Right ventricle myocardium superior (tissue), 1 donor: ENCODE data around the gene OR52N4. TPM values are rescaled to one million over a fixed set of nuclear protein-coding genes. Genes with fewer than 3 reads are reported as not detected.
"Not testable (repeated sequence)": the region's sequence is repeated elsewhere in the genome, so short reads cannot be mapped to it uniquely, and the experiment has no call there.

Source experiments
- ATAC-seq: fragments of 200-7000 bp; cut with Tn5 transposase; one replicate; pipeline ENCODE4 v1.9.1; 2020; ENCODE audit warnings: mild to moderate bottlenecking; ENCODE audit not compliant: poor library complexity
- DNase-seq: peaks from one replicate; pipeline ENCODE4 v3.0.0-alpha.2; 2020
- intact Hi-C: fragments of 100-400 bp; cut with DNase I; formaldehyde crosslinking; loops from one replicate; pipeline ENCODE4 v1.11.2; 2022
- long read RNA-seq: library from polyadenylated mRNA; unstranded; transcript quantifications from one replicate; pipeline ENCODE4 v2.0.0, GENCODE V29; 2021
- total RNA-seq: library from RNA; stranded (reverse); fragmentation: NEBNext Ultra II Directional; extraction: Animal tissue kit (Norgen Biotek cat#: 25700); gene quantifications from one replicate; pipeline ENCODE4 v1.2.1, GENCODE V29; 2021
- donor health status: DM: no; HTN: yes; CAD: no; lungs with severe emphysema.

The OR52N4 gene
- not detected for total RNA-seq
- long read RNA-seq: 0 reads

DNA sequence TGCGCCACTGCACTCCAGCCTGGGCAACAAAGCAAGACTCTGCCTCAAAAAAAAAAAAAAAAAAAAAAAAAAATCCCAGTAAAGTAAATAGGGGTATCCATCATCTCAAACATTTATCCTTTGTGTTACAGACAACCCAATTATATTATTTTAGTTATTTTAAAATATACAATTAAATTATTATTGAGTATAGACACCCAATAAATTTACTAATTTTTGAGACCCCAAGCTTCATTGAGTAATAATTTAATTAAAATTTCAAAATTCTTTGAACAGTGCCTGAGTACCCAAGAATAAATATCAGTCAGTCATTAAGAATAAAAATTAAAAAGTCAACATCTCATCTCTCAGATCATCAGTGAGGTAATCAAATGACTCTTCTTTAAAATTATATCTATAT is at the start of gene OR52N4:
OR52N4 (plus strand) TSS at position 301 of the 400 bp plus-strand sequence. CDS start 498 bp downstream, outside the sequence.
- DNase-seq (no peak), ATAC-seq (no peak)
- intact Hi-C loops: no loop called here

DNA sequence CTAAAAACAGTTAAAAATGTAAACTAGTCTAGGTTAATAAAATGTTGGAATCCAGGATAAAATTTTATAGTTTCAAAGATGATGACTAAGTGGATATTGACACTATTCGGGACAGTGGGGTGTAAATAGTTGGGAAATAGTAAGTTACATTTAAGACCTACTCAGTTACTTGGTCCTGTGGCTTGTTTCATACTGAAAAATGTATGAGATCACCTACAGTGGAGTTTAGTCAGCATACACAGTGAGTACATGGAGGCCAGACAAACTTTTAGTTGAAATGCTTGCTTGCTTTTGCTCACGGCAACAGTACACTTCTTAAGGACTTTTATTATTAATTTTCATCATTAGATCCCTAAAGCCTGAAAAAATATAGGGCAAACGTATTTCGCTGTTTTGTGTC is 48.4 kb upstream of the OR52N4 start:
- DNase-seq (no peak), ATAC-seq (no peak)
- intact Hi-C loops: no loop called here

DNA sequence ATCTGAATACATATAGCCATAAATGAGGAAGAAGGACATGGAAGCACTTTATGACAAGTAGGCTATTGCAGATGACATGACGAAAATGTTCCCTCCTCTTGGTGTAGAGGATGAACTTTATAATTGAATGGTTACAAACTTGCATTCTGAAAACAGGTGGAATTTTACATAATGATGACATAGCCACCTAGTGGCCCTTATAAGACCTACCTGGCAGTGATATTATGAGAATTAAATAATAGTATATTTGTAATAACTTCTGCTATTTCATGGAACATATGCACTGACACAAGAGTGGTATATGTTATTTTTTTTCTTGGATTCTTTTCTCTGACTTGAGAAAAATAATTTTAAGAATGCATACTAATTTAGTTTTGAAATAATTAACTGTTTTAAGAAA is 41.5 kb upstream of the OR52N4 start:
- intact Hi-C loops: no loop called here
- ATAC-seq (no peak), DNase-seq (no peak)

DNA sequence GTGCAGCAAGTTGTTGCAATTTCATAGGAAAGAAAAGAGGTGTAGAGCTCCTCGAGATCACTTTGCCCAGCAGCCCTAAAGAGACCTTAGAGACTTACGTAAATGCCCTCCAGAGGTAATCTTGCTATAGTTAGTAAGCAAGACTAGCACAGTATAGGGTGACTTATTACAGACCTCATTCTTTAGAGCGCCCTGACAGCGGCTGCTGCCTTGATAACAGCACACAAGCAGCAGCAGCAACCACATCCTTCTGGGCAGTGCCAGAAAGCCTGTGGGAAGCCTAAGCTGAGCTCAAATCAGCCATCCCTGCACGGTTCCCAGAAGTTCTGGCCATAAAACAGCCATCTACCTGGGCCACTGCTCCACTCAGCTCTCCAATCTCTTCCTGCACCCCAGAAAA is 40.3 kb upstream of the OR52N4 start:
- DNase-seq (no peak), ATAC-seq (no peak)
- intact Hi-C loops: no loop called here

DNA sequence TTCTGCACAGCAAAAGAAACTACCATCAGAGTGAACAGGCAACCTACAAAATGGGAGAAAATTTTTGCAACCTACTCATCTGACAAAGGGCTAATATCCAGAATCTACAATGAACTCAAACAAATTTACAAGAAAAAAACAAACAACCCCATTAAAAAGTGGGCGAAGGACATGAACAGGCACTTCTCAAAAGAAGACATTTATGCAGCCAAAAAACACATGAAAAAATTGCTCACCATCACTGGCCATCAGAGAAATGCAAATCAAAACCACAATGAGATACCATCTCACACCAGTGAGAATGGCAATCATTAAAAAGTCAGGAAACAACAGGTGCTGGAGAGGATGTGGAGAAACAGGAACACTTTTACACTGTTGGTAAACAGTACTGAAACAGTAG is 37.5 kb upstream of the OR52N4 start:
- intact Hi-C loops, ATAC-seq, DNase-seq: not testable (repeated sequence)

DNA sequence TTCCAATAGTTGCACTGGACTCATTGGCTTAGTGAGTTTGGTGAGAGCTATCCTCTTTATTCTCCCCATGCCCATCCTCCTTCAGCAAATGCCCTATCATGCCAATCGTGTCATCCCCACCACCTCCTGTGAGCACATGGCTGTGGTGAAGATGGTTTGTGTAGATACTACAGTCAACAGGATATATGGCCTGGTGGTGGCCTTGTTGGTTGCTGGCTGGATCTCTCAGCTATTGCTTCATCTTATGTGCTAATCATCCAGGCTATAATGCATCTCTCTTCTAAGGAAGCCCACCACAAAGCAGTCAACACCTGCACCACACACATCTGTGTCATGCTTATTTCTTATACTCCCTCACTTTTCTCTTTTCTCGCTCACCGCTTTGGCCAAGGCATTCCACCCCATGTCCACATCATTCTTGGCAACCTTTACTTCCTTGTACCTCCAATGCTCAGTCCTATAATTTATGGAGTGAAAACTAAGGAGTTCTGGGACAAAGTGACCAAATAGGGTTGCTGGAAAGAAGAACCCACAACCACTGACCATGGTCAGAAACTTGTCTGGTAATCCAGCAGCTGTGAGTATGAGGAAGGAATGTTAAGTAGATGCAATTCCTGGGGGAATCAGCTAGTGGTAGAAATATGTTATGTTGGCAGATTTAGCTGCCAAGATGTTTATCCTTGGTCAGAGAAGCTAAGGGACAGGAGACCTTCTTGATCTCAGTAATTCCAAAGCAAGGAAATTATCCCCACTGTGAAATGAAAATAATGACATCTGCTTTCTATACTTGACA is 34.1 kb upstream of the OR52N4 start:
- intact Hi-C loops: no loop called here
- no peak for ATAC-seq
- DNase-seq: no peak

DNA sequence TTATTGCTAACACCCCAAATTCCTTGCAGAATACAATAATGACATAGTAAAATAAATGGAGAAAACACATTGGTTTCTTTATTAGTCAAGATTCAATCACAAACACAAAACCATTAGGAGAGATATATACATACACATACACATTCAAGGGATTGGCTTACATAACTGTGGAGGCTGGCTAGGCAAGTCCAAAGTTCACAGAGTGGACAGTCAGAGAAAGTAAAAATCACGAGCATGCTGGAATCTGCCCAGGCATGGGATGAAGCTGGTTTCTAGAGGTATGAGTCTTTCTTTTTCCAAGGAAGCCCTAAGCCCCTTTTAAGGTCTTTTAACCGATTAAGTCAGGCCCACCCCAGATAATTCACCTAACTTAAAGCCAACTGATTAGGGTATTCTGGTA is 31.4 kb upstream of the OR52N4 start:
- intact Hi-C loops: no loop called here
- ATAC-seq (no peak), DNase-seq (no peak)

DNA sequence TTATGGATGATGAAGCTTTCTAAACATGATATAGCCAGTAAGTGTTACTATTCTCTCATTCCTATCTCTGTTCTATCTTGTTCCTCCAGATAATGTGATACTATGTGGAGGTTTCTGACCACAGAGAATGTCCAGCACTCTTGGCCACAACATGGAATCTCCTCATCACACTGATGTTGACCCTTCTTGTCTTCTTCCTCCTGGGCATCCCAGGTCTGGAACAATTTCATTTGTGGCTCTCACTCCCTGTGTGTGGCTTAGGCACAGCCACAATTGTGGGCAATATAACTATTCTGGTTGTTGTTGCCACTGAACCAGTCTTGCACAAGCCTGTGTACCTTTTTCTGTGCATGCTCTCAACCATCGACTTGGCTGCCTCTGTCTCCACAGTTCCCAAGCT is 27.7 kb upstream of the OR52N4 start:
- intact Hi-C loops: no loop called here
- ATAC-seq (no peak), DNase-seq (no peak)

DNA sequence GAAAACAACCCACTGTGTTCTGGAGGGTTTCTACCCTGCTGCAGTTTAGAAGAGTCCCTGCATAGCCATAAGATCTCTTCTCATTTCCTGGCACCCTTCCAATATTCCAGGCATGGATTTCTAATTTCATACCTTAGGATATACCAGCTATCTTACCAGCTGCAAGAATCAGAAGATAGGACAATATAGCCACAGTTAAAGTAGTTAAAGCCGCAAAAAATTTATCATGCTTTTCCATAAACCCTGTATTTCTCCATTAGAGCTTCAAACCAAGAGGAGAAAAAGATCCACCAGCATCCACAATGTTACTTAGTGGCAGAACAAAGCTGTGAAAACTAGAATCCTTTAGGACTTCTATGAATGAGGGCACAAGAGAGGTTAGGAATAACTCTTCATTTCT is 26.4 kb upstream of the OR52N4 start:
- ATAC-seq (no peak), DNase-seq (no peak)
- intact Hi-C loops: no loop called here

DNA sequence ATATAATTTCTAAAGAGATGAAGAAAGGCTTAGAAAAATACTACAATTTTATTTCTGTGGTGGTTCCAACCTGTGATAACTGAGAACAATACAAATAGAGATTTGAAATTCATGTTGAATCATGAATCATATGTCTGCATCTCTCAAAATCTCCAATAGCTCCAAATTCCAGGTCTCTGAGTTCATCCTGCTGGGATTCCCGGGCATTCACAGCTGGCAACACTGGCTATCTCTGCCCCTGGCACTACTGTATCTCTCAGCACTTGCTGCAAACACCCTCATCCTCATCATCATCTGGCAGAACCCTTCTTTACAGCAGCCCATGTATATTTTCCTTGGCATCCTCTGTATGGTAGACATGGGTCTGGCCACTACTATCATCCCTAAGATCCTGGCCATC is 17.6 kb upstream of the OR52N4 start, which contains the start of gene OR56B1:
OR56B1 (plus strand) TSS at position 53 of the 400 bp plus-strand sequence; CDS start at position 122, 69 bp downstream.
- ATAC-seq: no peak
- no peak for DNase-seq
- intact Hi-C loops: no loop called here

DNA sequence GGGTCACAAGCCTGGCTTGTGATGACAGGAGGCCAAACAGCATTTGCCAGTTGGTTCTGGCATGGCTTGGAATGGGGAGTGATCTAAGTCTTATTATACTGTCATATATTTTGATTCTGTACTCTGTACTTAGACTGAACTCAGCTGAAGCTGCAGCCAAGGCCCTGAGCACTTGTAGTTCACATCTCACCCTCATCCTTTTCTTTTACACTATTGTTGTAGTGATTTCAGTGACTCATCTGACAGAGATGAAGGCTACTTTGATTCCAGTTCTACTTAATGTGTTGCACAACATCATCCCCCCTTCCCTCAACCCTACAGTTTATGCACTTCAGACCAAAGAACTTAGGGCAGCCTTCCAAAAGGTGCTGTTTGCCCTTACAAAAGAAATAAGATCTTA is 17.0 kb upstream of the OR52N4 start:
- intact Hi-C loops: no loop called here
- no peak for ATAC-seq
- no peak for DNase-seq

DNA sequence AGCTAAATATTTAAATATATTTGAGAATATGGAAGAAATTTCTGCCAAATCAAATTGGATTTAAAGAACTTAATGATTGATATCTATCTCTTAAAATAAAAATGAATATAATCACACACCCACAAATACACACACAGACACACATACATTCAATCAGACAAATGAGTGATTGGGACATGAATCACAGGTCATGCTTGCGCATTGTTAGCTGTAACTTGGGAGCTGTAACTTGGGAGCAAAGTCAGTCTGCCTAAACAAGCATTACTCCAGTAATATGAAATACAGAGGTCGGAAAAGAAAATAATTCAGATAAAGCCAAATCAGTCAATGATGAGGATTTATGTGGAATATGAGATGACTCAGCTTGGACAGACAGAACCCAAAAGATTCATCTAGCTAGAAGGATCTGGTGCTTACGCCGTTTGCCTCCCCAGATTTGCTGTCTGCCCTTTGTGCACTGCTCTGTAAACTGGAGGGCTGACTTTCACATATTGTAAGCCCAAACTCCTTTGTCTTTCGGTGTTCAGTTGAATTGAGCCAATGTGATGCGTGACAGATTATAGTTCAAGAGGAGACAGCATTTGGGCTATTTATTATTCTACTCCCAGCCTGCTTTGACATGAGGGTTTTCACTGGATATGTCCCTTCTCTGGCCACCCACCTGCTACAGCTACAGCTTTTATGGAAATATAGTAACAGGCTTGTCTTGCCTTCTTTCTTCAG is 16.2 kb upstream of the OR52N4 start:
- no peak for ATAC-seq
- DNase-seq: no peak
- intact Hi-C loops: no loop called here

DNA sequence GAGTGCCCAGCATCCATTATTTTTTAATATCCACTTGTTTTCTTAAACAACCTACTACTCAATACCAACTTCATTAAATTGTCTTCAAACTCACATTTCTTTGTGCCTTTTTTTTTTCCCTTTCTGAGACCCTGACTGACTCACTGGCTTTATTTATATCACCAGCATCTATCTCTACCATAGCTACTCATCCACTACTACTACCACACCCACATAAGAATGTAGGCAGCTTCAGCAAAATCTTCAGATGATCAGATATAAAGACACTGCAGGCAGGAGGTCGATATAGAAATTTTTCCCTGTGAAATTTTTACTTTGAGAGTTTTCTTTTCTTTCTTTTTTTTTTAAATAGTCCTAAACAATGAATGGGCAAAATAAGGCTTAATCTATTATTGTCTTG is 15.6 kb upstream of the OR52N4 start:
- intact Hi-C loops: no loop called here
- DNase-seq (no peak), ATAC-seq (no peak)

DNA sequence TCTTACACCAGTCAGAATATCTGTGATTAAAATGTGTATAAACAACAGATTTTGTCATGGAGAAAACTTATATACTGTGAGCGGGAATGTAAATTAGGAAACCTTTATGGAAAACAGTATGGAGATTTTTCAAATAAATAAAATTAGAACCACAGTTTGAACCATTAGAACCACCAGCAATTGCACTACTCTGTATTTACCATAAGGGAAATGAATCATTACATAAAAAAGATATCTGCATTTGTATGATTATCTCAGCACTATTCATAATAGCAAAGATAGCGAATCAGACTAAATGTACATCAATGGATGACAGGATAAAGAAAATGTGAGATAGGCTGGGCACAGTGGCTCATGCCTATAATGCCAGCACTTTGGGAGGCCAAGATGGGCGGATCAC is 7.4 kb upstream of the OR52N4 start:
- ATAC-seq: no peak
- intact Hi-C loops: no loop called here
- DNase-seq: no peak

DNA sequence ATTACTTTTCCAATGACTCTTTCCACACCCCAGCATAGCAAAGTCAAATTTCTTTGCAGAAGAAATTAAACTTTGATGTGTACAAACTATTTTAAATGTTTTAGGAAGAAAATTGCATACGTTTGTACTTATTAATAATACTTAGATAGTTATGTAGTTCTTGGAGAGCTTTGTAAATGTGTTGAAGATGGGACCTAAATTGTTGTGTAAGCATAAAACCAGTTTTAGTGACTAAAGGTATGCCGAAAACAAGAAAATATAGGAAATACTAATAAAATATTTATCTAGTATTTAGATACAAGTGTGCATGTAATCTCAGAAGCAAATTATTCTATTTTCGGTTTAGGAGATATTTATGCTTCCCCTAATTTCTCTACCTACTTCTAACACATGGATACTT is 4.2 kb upstream of the OR52N4 start:
- intact Hi-C loops: no loop called here
- DNase-seq (no peak), ATAC-seq (no peak)

DNA sequence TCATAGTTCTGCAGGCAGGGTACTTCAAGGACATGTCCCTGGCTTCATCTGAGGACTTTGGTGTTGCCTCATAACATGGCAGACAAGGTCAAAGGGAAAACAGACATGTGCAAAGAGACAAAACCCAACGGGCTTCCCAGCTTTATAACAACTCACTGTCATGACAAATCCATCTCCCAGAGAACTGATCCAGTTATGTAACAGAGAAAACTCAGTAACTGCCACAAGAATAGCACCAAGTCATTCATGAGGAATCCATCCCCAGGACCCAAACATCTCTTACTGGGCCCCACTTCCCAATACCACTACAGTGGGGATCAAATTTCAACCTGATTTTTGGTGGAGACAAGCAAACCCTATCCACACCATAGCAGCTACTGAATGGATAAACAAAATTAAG is 13.0 kb downstream of the OR52N4 start:
- intact Hi-C loops: no loop called here
- ATAC-seq: no peak
- no peak for DNase-seq

DNA sequence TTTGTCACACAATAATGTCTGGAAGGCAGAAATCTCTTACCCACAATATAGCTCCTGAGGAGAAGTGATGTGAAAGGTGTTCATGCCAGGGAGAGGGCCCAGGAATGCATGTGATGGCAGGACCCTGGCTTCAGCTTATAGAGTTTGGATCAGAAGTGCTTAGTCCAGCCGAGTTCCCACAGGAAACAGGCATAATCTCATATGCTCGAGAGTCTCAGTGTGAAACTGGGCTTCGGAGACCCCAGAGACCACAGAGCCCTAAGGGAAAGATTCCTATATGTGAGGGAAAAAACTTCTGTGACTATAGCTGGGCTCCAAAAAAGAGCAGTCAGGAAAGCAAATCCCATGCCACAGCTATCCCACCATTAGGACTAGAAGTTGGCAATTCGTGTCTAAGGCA is 29.2 kb downstream of the OR52N4 start, which contains the start of gene OR52N5:
OR52N5 (minus strand) TSS at position 101 of the 400 bp plus-strand sequence. CDS start 4,721 bp downstream, outside the sequence.
- ATAC-seq (no peak), DNase-seq (no peak)
- intact Hi-C loops: no loop called here

DNA sequence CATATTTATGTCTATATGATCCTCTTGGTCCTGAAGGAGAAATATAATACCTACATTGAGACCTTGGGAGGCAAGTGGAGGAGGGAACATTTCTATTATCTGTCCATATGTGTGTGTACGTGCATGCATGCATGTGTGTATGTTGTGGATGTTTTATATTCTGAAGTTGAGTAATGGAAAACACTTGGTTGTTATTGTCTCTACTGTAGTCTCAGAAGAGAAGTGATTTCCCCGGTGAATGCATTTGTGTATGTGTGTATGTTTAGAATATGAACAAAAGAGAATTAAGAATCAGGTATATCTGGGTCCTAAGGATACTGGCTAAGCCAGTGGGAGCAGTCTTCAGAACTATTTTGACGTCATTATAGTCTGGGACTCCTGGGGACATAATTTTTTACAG is 37.1 kb downstream of the OR52N4 start, which contains the start of gene OR52N1:
OR52N1 (minus strand) TSS at position 101 of the 400 bp plus-strand sequence. CDS start 2,449 bp downstream, outside the sequence.
- intact Hi-C loops: no loop called here
- DNase-seq (no peak), ATAC-seq (no peak)

DNA sequence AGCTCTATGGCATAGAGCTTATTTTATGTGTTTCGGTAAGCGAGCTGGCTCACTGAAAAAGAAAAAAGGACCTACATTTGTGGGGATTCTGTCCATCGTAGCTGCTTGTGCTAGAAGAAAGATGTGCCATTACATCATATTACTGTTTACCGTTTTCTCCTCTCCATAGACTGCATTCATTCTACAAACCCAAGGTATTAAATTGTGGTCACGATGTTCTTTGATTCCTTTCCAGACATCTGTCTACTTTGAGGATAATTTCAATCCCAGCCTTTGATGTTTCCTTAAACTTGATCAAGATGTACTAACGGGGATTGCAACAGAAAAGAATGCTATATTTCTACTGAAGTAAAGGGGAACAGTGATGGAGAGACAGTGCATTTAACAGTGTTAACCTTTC is 42.5 kb downstream of the OR52N4 start:
- DNase-seq (no peak), ATAC-seq (no peak)
- intact Hi-C loops: no loop called here

DNA sequence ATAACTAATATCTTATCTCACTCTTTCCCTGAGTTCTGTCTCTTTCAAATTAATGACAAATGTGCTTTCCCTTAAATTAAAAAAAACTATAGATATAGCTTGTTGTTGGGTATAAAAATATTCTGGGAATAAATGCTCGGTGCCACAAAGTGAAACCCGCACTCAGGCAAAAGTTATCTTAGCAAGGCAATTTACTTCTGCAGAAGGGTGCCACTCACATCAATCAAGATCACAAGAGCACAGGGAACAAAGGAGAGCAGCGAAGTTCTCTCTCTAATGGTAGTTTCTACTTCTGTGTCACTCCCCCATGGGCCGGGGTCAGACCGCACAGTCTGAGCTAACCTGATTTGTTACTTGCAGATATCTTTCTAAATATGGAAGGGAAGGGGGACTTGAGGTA is 49.9 kb downstream of the OR52N4 start:
- ATAC-seq (no peak), DNase-seq (no peak)
- intact Hi-C loops: no loop called here
